HG02759 (cell line): ENCODE data around the gene AIF1.

Experiments
- ATAC-seq: cut with Tn5 transposase; IDR thresholded peaks from one replicate; pipeline ENCODE4 v1.9.1; 2021; ENCODE audit warnings: mild to moderate bottlenecking, moderate library complexity; ENCODE audit not compliant: unreplicated experiment

AIF1 gene

DNA sequence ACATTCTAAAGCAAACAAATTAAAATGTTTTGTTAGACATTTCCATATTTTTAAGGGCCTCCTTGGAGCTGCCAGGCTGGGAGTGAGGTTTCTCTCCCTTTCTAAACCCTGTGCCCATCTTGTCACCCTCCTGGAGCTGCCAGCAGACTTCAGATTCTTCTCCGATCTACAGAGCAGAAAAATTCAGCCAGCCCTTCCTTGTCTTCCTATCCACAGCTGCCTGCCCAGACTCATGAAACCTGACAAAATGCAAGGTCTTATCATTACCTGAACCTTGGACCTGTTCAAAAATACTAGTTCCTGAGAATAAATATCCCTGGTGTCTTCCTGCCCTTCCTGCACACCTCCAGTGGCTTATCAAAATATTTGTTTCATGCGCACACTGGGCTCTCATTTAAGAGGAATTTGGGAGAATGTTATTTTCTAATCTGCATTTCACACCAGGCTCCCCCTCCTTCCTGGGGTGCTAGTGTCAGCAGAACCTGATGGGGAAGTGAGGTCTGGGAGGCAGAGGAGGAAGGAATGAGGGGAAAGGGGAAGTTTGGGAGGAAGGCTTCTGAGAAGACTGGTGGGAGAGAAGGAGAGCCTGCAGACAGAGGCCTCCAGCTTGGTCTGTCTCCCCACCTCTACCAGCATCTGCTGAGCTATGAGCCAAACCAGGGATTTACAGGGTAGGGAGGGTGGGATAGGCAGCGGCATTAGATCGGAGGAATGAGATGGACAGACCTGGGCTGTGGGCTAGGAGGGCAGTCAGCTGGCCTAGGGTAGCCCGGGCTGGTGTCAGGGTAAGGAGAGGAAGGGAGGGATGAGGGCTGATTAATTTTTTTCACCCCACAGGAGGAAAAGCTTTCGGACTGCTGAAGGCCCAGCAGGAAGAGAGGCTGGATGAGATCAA, at the start of gene AIF1:
Gene AIF1 (plus strand): TSS at position 551 of the 895 bp plus-strand sequence. CDS start 96 bp downstream, at position 647.
- no peak for ATAC-seq

DNA sequence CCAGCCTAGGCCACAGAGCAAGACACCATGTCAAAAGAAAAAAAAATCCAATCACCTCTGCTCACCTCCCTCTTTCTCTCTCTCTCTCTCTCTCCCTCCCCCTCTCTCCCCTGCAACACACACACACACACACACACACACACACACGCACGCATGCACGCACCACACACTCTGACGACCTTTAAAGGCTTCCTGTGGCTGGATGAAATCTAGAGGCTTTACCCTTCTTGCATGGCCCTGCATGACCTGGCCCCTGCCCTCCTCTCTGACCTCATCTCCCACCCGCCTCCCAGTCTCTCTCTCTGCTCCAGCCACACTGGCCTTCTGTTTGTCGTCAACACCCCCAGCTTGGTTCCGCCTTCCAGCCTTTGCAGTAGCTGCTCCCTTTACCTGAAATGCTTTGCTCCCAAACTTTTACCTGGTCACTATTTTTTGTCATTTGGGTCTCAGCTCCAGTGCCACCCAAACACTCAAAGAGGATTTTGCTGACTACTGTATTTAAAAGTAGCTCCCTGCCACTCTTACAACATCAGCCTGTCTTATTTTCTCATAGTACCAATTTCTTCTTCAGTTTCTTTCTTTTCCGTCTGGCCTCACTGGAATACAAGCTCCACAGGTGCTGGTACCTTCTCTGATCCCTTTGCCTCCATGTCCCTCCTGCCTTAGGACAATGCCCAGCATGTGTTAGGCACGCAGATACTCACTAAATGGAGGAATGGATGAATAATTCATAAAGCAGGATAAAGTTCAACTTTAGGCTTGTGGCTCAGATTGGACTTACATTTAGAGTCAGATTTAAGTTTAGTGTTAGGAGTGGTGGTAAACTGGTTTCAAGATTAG, 47.3 kb upstream of the AIF1 start:
- no peak for ATAC-seq

DNA sequence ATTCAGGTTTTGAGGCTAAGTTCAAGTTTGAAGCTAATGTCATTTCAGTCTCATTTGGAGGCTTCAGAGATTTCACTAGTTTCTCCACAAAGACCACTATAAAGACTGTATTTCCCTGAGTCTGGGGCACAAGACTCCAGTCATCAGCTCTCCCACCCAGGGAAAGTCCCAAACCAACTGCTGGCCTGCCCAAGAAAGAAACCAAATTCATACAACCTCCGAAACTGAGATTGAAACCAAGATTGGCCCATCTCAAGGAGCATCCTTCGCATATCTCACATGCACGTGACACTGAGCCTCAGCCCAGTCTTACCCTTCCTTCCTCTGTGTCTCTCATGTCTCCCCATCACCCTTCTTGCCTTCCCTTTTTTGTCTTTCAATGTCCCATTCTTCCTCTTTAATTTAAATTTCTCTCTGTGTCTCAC, 46.5 kb upstream of the AIF1 start:
- ATAC-seq: peak; percentile 73

DNA sequence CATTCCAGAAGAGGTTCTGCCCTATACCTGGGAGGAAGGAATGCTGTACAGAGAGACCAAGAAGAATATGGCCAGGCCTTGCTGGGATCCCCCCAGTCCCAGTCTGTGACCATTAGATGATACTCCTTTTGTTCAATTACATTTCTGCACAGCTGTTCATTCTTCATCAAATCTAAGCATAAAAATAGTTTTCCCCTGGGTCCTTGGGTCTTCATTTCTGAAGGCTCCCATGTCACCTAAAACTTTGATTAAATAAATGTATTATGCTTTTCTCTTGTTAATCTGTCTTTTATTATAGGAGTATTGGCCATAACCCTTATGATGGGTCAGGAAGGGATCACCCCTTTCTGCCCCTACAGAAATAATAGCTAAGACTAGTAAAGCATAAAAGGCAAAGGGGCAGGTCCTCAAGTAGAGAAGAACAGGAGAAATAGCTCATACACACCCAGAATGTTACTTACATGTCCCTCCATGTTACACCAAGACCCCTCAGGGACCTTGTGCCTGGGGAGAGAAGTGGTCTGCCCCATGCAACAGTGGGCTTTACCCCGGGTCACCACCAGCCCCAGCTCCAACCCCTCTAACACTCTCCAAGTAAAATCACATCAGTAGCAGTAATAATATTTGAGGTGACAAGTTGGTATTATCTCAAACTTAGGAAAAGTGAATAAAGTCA, 45.0 kb upstream of the AIF1 start:
- no peak for ATAC-seq

DNA sequence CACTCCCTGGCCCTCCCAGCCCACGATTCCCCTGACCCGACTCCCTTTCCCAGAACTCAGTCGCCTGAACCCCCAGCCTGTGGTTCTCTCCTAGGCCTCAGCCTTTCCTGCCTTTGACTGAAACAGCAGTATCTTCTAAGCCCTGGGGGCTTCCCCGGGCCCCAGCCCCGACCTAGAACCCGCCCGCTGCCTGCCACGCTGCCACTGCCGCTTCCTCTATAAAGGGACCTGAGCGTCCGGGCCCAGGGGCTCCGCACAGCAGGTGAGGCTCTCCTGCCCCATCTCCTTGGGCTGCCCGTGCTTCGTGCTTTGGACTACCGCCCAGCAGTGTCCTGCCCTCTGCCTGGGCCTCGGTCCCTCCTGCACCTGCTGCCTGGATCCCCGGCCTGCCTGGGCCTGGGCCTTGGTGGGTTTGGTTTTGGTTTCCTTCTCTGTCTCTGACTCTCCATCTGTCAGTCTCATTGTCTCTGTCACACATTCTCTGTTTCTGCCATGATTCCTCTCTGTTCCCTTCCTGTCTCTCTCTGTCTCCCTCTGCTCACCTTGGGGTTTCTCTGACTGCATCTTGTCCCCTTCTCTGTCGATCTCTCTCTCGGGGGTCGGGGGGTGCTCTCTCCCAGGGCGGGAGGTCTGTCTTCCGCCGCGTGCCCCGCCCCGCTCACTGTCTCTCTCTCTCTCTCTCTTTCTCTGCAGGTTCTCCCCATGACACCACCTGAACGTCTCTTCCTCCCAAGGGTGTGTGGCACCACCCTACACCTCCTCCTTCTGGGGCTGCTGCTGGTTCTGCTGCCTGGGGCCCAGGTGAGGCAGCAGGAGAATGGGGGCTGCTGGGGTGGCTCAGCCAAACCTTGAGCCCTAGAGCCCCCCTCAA, 42.8 kb upstream of the AIF1 start, which contains the start of gene LTA:
Gene LTA (plus strand): TSS at position 249 of the 871 bp plus-strand sequence. CDS start 454 bp downstream, at position 703.
- ATAC-seq: peak; percentile 30

DNA sequence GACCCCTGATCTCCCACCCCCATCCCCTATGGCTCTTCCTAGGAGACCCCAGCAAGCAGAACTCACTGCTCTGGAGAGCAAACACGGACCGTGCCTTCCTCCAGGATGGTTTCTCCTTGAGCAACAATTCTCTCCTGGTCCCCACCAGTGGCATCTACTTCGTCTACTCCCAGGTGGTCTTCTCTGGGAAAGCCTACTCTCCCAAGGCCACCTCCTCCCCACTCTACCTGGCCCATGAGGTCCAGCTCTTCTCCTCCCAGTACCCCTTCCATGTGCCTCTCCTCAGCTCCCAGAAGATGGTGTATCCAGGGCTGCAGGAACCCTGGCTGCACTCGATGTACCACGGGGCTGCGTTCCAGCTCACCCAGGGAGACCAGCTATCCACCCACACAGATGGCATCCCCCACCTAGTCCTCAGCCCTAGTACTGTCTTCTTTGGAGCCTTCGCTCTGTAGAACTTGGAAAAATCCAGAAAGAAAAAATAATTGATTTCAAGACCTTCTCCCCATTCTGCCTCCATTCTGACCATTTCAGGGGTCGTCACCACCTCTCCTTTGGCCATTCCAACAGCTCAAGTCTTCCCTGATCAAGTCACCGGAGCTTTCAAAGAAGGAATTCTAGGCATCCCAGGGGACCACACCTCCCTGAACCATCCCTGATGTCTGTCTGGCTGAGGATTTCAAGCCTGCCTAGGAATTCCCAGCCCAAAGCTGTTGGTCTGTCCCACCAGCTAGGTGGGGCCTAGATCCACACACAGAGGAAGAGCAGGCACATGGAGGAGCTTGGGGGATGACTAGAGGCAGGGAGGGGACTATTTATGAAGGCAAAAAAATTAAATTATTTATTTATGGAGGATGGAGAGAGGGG, 41.6 kb upstream of the AIF1 start:
- no peak for ATAC-seq

DNA sequence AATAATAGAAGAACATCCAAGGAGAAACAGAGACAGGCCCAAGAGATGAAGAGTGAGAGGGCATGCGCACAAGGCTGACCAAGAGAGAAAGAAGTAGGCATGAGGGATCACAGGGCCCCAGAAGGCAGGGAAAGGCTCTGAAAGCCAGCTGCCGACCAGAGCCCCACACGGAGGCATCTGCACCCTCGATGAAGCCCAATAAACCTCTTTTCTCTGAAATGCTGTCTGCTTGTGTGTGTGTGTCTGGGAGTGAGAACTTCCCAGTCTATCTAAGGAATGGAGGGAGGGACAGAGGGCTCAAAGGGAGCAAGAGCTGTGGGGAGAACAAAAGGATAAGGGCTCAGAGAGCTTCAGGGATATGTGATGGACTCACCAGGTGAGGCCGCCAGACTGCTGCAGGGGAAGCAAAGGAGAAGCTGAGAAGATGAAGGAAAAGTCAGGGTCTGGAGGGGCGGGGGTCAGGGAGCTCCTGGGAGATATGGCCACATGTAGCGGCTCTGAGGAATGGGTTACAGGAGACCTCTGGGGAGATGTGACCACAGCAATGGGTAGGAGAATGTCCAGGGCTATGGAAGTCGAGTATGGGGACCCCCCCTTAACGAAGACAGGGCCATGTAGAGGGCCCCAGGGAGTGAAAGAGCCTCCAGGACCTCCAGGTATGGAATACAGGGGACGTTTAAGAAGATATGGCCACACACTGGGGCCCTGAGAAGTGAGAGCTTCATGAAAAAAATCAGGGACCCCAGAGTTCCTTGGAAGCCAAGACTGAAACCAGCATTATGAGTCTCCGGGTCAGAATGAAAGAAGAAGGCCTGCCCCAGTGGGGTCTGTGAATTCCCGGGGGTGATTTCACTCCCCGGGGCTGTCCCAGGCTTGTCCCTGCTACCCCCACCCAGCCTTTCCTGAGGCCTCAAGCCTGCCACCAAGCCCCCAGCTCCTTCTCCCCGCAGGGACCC, 40.6 kb upstream of the AIF1 start:
- ATAC-seq: no peak

DNA sequence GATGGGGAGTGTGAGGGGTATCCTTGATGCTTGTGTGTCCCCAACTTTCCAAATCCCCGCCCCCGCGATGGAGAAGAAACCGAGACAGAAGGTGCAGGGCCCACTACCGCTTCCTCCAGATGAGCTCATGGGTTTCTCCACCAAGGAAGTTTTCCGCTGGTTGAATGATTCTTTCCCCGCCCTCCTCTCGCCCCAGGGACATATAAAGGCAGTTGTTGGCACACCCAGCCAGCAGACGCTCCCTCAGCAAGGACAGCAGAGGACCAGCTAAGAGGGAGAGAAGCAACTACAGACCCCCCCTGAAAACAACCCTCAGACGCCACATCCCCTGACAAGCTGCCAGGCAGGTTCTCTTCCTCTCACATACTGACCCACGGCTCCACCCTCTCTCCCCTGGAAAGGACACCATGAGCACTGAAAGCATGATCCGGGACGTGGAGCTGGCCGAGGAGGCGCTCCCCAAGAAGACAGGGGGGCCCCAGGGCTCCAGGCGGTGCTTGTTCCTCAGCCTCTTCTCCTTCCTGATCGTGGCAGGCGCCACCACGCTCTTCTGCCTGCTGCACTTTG, 39.6 kb upstream of the AIF1 start, which contains the start of gene TNF:
Gene TNF (plus strand): TSS at position 231 of the 567 bp plus-strand sequence. CDS start 177 bp downstream, at position 408.
- no peak for ATAC-seq

DNA sequence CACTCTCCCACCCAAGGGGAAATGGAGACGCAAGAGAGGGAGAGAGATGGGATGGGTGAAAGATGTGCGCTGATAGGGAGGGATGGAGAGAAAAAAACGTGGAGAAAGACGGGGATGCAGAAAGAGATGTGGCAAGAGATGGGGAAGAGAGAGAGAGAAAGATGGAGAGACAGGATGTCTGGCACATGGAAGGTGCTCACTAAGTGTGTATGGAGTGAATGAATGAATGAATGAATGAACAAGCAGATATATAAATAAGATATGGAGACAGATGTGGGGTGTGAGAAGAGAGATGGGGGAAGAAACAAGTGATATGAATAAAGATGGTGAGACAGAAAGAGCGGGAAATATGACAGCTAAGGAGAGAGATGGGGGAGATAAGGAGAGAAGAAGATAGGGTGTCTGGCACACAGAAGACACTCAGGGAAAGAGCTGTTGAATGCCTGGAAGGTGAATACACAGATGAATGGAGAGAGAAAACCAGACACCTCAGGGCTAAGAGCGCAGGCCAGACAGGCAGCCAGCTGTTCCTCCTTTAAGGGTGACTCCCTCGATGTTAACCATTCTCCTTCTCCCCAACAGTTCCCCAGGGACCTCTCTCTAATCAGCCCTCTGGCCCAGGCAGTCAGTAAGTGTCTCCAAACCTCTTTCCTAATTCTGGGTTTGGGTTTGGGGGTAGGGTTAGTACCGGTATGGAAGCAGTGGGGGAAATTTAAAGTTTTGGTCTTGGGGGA, 38.9 kb upstream of the AIF1 start:
- no peak for ATAC-seq

DNA sequence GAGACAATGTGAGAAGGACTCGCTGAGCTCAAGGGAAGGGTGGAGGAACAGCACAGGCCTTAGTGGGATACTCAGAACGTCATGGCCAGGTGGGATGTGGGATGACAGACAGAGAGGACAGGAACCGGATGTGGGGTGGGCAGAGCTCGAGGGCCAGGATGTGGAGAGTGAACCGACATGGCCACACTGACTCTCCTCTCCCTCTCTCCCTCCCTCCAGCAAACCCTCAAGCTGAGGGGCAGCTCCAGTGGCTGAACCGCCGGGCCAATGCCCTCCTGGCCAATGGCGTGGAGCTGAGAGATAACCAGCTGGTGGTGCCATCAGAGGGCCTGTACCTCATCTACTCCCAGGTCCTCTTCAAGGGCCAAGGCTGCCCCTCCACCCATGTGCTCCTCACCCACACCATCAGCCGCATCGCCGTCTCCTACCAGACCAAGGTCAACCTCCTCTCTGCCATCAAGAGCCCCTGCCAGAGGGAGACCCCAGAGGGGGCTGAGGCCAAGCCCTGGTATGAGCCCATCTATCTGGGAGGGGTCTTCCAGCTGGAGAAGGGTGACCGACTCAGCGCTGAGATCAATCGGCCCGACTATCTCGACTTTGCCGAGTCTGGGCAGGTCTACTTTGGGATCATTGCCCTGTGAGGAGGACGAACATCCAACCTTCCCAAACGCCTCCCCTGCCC, 38.0 kb upstream of the AIF1 start:
- no peak for ATAC-seq

DNA sequence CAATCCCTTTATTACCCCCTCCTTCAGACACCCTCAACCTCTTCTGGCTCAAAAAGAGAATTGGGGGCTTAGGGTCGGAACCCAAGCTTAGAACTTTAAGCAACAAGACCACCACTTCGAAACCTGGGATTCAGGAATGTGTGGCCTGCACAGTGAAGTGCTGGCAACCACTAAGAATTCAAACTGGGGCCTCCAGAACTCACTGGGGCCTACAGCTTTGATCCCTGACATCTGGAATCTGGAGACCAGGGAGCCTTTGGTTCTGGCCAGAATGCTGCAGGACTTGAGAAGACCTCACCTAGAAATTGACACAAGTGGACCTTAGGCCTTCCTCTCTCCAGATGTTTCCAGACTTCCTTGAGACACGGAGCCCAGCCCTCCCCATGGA, 37.5 kb upstream of the AIF1 start:
- no peak for ATAC-seq

DNA sequence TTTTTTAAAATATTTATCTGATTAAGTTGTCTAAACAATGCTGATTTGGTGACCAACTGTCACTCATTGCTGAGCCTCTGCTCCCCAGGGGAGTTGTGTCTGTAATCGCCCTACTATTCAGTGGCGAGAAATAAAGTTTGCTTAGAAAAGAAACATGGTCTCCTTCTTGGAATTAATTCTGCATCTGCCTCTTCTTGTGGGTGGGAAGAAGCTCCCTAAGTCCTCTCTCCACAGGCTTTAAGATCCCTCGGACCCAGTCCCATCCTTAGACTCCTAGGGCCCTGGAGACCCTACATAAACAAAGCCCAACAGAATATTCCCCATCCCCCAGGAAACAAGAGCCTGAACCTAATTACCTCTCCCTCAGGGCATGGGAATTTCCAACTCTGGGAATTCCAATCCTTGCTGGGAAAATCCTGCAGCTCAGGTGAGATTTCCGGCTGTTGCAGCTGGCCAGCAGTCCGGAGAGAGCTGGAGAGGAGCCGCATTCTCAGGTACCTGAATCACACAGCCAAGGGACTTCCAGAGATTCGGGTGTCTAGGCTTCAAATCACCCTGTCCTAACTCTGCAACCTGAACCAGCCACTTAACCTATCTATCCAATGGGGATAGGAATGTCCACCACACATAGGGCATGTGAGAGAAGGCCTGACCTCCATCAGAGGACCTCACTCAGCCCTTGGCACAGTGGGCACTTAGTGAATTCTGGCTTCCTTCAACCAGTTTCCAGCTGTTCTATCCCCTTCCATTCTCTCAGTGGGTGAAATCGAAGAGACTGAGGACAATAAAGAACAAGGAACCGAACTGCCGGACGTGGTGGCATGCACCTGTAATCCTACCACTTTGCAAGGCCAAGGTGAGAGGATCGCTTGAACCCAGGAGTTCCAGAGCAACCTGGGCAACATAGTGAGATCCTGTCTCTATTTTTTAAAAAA, 36.6 kb upstream of the AIF1 start:
- no peak for ATAC-seq

DNA sequence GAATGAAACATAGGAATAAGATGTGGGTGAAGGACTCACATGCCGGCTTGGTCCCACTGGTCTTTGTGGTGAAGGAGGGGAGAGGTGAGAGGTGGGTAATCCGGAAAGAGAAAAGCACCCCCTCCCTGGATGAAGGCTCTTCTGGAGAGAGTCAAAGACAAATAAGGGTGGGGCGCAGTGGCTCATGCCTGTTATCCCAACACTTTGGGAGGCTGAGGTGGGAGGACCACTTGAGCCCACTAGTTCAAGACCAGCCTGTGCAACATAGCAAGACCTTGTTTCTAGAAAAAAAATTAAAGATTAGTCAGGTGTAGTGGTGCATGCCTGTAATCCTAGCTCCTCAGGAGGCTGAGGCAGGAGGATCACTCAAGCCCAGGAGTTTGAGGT, 35.9 kb upstream of the AIF1 start:
- ATAC-seq: no peak

DNA sequence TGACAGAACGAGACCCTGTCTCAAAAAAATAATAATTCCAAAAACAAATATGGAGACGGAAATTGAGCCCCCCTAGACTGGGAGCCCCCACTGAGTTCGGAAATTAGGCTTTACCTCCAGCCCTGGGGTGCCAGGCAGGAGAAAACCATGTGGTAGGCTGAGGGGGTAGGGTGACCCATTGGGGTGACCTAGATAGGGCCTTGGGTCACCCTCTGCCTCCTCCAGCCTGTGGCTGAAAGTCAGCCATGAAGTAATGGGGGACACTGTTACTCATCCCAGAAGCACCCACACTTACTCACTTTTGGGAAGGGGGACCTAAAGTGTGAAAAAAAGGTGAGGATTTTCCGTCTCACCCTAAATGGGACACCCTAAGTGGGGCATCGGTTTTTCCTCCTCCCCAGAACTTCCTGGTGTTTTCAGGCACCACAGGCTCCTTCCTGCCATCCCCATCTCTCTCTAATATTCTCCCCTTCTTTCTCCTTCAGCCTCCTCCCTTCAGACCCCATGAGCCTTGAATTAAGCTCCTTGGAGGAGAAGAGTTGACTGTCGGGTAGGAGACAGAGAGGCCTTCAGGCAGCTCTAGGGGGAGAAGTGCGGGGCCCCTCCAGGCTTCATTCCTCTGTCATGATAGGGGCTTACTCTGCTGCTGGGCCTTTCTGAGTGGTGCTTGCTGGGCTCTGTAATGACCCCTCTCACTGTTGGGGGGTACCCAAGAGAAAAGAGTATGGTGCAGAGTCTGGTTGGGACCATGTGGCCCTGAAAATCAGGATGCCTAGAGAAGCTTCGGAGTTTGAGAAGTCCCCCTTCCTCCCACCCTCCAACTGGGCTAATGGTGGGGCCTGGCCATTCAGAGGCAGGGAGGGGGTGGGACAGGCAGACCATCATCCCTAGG, 35.2 kb upstream of the AIF1 start:
- no peak for ATAC-seq

DNA sequence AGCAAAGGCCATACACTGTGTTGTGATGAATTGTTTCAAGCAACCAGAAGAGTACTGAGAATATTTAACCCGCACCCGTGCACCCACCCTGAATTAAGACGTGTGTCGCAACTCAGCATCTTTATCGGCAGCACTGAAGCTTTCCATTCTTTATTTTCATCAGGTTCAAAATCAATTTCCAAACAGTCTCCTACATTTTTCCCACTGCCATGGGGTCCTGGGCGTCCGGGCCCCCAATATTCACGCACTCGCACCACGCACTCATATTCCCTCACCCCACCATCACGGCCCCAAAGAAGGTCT, 34.6 kb upstream of the AIF1 start:
- no peak for ATAC-seq
